Fibroblast of peridontal ligament (primary cell): Measurements from ENCODE around the gene LYSMD1.
A peak's percentile ranks its signal among the peaks of the same experiment; 100 is the strongest.

Source experiments
- DNase-seq: peaks from one replicate; pipeline ENCODE4 v3.0.0-alpha.2; 2010; ENCODE audit errors: extremely low read depth

Gene LYSMD1

DNA sequence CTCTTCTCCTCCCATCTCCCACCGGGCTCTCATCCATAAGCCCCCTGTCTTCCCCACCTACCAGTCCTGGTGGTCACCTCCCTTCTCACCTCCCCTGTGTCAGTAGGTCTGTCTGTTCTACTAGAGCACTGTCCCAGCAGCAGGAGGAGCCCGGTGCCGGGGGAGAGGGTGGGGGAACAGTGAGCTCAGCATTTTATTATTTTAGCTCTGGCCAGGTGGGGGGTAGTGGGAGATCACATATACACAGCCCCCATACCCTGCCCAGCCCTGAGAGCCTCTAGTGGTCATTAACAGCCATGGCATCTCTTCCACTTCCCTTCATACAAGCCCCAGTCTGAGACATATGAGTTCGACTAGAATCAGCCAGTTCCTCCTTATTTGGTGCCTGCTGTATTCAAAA, 10.2 kb upstream of the LYSMD1 start, which contains the start of gene TMOD4:
TMOD4 (minus strand) TSS at position 119 of the 400 bp plus-strand sequence. CDS start 1,106 bp downstream, outside the sequence.
- DNase-seq = peak; percentile 22

DNA sequence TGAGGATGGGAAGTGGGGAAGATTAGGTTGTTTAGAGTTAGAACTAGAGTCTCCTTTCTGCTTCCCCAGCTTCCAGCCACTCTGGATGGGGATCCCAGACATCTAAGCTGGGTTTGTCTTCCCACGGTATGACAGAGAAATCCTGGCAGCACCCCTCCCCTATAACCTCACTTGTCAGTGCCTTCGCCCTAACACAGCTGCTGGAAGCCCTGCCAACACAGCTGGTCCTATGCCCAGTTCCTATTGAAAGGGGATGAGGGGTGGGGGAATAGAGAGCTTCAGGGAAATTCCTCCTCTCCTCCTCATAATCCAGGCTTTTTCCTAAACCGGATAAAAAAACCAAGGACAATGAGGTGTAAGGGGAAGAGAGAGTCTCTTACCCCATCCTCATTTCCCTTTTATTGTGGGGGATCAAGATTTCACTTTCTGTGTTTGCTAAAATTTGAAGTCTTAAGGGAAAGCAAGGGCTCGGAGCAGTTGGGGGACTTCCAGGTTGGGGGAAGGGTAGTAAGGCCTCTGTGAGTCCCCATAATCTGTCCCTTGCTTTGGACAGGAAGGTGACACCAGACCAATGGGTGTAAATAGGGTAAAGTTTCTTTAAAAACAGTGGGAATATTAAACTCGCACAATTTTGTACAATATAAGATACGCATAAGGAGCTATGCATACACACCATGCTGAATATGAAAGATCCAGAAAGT, 9.5 kb upstream of the LYSMD1 start:
- DNase-seq = peak; percentile 71

DNA sequence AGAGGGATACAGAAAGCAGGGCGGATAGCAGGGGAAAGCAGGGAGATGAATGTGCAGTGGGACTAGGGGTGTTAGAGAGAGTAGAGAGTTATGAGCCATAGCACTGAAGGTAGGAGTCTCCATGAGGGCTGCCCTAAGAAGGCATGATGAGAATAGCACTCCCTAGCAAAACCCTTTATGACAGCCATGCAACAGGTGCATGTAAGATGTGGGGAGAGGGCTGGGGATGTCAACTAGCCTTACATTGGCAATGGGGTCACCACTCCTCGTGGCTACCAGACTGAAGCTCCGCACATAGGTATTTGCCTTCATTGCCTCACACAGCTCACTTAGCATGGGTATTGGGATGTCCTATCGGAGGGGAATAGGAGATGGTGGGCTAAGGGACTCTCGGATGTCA, 5.5 kb upstream of the LYSMD1 start:
- DNase-seq = no peak

DNA sequence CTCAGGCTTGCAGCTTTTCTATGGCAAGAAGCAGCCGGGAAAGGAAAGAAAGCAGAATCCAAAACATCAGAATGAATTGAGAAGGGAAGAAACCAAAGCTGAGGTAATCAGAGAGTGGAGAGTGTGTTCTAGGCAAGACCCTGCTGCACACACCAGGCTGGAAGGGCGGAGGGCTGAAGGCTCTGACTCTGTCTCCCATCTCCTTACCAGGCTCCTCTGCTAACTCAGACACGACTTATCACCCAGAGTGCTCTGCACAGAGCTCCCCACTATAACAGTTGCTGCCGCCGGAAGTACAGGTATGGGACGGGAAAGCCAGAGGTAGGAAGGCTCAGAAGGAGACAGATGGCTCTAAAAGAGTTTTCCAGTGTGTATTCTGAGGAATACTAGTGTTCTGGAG, 1.4 kb upstream of the LYSMD1 start:
- no peak for DNase-seq

DNA sequence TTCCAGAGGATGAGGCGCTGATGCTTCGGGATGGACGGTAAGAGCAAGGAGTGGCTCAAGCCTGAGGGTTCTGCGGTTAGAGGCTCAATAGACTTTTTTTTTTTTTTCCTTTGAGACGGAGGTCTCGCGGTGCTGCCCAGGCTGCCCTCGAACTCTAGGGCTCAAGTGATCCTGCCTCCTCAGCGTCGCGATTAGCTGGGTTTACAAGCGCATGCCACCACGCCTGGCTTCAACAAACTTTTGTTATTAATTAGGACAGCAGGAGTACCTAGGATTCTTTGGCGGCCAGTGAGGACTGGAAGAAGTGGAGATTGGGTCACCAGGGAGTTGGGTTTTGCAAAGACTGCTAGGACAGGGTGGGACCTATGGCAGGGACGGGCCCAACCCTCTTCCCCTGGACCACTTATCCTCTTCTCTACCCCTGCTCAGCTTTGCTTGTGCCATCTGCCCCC, 829 bp upstream of the LYSMD1 start:
- peak; percentile 71 for DNase-seq

DNA sequence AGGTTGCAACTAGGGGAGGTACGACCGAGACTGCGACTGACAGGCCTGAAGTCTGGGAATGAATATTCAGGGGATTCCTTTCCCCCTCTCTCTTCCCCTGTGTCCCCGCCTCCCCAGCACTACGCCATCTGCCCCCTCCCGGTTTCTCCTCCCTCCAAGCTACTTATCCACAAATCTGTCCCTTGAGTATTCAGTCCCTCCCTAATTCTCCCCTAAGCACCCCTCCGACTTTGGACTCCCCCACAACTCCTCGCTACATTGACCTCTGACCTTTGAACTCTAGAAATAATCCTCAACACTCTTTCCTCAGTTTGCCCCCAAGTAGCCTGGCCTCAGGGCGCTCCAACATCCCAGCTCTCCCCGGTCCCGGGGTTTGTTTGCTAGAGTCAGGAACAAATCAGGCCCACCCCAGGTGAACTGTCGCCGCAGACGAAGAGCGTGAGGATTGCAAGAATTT, 393 bp downstream of the LYSMD1 start:
- peak; percentile 63 for DNase-seq

DNA sequence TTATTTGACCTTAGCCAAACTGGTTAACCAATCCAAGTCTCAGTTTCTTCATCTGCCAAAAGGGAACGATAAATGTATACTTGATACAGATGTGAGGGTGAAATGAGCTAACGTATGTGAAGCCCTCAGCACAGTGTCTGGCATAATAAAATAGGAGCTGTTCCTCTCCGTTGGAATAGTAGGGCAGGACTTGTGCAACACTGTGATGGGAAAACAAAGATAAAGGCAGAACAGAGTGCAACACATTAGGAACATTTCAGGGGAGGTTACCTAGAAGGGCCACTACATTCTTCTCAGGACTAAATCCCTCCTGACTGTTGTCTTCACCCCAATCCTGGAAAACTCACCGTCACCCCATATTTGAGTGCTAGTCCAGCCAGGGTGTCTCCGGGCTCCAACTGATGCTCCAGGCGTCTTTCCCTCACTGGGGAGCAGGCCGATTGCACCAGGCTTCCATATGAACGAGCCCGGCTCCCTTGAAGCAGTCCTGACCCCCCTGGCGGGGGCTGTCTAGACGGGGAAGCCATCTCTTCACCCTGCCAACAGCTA, 896 bp downstream of the LYSMD1 start:
- DNase-seq = peak; percentile 29

DNA sequence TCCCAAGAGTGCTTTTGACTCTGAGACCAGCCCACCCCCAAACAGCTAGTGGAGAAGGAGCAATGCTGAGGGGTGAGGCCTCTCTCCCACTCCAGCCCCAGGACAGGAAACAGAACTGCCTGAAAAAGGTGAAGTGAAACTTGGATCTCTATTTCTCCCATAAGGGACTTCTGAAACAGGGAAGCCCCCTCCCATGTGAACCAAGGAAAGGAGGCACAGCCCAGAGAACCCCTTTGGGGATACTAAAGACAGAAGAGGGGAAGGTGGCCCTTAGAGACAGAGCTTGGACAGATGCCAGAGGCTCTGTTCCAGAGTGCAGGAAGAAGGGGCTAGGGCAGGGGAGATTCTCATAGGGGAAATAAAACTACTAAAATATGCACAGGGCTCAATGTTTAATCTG, 6.3 kb downstream of the LYSMD1 start:
- DNase-seq = no peak

DNA sequence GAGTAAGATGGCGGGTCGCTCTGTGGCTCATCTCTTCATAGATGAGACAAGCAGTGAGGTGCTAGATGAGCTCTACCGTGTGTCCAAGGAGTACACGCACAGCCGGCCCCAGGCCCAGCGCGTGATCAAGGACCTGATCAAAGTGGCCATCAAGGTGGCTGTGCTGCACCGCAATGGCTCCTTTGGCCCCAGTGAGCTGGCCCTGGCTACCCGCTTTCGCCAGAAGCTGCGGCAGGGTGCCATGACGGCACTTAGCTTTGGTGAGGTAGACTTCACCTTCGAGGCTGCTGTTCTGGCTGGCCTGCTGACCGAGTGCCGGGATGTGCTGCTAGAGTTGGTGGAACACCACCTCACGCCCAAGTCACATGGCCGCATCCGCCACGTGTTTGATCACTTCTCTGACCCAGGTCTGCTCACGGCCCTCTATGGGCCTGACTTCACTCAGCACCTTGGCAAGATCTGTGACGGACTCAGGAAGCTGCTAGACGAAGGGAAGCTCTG, 6.9 kb downstream of the LYSMD1 start:
- DNase-seq = no peak

DNA sequence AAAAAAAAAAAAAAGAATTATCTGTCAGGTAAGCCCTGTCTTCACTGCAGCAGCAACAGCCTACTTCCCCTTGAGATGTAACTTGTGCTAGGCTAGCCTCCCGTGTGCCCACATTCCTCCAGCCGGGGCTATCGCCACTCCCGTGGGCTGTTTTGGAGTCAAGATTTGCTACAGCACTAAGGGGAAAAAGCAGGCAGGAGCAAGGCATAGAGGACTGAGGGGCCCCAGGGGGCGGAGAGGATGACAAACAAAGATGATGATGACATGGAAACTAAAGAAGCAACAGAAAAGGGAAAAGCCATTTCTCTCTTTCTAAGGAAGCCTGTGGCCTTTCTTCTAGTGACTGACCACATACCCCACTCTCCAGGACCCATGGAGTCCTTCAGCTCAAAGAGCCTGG, 7.4 kb downstream of the LYSMD1 start:
- no peak for DNase-seq

DNA sequence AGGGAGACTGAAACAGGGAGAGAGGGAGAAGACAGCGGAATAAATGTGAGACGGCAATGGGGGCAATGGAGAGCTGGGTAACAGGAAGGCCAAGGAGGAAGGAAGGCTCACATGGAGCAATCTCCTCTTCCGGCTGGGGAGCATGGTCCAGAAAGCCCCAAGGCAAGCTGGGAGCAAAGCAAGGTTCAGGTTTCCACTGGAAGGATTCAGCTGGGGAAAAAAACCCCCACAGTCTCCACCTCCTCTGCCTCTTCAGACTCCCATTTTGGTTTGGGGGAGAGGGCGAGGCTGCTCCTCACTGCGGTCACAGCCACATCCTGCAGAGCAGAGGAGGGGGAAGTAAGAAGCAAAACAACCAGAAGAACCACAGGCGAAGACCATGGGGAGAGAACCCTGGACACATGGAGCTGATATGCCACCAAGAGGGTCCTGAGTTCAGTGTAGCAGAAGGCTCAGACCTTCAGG, 8.6 kb downstream of the LYSMD1 start:
- DNase-seq = no peak

DNA sequence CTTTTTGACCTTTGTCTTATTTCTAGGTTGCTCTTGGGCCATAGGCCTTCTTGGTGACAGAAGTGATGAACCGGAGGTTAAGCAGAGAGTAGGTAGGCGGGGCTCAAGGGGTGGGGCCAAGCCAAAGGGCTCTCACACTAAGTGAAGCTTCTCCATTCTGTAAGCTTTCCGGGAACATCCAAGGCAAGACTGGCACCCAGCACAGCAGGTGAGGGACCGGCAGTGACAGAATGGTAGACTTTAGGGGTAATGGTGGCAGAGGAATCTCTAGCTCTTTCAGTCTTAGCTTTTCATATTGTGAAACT, 9.2 kb downstream of the LYSMD1 start, which contains the start of gene TNFAIP8L2:
TNFAIP8L2 (plus strand) TSS at position 135 of the 305 bp plus-strand sequence. CDS start 2,049 bp downstream, outside the sequence.
- DNase-seq = no peak

DNA sequence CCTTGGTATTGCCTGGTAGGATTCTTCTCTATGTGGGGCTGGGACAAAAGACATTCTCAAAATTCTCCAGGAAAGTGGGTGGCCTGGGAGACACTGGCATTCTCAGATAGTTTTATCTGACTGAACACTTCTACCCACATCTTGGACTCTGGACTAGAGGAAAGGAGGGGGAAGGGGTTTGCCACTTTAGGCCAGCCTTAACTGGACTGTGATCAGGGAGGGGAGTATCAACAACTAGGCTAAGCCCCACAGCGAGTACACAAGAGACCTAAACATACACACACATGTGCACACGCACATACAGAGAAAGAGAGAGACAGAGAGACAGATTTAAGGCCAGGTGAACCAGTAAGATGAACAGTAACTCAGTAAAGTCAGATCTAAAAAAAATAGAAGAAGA, 18.0 kb downstream of the LYSMD1 start:
- no peak for DNase-seq

DNA sequence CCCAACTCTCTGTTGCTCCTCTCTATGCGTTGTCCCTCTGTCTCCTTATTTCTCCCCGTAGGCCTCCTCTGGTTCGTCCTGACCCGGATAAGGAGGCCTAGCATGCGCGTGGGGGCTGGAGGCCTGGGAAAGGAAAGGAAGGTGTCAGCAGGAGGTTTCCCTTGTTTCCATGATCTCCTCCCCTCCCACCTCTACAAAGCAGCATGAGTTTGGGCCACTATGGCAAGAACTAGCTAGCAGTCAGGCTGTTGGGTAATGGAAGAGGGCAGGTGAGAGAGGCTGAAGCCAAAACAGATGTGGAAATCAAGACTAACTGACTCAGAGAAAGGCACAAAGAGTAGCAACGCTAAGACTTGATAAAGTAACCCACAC, 18.6 kb downstream of the LYSMD1 start:
- no peak for DNase-seq

DNA sequence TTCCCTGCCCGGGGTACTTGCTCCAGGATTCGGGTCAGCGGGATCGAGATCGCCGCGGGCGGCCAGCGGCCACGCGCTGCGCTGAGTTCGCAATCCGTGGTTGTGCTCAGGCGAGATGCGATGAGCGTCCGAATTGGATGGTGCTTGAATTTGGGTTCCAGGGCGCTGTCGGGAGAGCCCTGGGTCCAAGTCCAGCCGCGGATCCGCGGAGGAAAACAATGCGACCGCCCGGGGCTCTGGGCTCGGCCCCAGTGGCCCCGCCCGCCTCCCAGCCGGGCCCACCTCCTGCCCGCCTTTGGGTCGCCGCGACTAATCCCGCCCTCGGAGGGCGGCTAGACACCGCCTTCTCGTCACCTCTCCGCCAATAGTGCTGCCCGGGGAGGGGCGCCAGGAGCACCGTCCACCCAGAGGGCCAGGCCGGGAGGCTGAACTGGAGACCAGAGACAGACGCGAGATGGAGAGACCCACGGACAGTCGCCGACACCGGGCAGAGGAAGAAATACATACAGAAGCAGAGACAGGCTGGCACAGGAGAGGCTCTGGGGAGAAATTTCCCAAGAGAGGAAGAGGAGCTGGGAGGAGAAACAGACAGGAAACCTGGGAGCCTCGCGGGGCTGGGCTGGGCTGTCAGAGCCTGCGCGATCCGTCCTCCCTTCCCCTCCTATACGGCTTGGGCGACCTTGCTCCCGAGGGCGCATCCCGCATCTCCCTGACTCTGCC, 19.1 kb downstream of the LYSMD1 start, which contains the start of gene SEMA6C:
SEMA6C (minus strand) TSS at position 220 of the 720 bp plus-strand sequence. CDS start 4,010 bp downstream, outside the sequence.
- DNase-seq = peak; percentile 81

DNA sequence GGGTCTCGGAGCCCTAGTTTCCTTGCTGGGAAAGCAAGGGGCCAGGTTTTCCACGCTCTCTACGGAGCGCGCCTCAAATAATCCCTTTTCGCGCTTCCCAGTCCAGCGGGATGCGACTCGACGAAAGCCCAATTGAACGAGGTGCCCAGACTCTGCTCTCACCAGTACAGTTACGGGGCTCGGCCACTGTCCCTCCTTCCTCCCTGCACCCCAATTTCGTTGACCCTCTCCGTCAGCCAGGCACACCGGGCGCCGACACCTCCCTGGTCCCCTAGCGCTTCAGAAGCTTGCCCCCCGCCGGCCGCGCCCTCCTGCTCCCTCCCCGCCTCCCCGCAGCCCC, 19.7 kb downstream of the LYSMD1 start:
- DNase-seq = no peak

DNA sequence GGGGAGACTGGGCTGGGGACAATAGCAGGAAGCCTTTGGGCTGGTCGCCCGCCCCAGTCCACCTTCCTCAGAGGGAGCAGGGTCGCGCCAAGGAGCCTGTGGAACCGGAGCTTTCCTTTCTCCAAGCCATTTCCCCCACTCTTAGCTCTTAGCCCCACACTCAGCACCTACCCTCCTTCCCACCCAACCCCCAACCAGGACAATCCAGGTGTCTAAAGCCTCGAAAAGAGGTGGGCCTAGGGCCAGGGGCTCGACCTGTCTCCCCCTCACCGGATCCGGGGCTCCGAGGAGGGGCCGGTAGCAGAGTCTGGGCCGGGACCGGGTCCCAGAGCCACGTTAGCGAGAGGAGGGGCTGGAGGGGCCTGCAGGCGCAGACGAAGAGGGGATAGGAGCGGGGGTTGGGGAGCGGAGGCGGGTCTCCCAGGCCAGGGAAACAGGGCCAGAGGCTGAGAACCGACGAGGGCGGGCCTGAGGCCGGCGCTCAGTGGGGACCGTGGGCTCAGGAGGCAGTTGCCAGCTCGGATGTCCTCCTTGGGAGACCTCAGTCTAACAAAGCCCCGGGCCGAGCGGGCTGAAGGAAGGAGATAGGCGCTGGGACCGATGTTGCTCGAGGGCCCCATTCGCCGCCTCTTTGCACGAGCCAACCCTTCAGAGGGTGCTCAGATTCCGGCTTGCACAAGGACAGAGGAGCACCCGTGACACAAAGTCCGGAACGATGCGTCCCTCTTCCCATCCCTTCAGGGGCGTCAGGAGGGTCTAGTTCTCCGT, 20.2 kb downstream of the LYSMD1 start:
- peak; percentile 9 for DNase-seq

DNA sequence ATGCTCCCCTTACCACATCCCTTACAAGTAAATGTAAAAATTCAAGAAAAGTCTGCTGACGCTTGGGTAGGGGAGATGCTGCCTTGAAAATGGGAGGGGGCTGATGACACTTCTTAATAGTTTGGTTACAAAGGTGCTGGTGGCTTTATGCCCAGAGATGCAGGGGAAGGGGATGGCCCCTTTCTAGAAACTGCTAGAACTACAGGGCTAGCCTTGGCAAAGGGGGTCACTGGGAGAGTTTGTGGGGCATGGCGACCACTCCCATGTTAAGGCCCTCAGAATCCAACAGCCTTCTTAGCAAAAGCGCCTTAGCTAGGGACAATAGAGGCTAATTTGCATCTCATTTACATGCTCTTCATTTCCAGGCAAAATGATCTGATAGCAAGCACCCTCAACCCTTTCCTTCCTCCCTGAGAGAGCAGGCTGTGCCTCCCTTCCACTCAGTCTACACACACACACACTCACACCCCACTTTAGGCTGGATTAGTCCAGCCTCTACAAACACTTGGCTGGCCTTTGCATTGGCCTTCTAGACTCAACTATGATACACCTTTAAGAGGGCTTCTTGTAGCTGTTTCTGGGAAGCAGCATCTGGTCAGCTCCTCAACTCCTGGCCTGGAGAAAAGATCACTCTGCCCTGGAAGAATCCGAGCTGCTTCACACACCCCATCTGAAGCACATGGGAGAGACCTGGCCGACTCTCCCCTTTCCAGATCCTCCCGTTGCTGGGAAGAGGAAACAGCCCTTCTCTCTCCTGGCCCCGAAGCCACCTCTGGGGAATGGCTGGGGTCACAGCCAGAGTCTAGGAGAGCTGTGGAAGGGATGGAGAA, 21.0 kb downstream of the LYSMD1 start:
- DNase-seq = peak; percentile 8

DNA sequence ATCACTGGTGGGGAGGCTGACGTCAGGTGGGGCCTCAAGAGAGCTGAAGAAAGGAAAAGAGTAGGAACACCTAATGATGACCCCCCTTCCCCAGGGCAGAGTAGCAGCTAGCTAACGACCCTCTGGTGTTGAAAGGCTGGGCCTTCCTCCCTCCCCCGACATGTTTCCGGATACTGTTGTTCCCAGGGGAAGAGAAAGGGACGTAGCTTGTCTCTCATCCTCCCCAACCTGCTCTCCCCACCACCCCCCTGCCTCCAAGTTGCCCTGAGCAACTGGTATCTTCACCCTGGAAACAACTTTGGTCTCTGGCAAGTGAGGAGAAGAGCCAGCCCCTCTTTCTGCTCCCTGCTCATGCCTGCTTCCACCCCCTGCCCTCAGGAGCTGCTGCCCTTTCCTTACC, 21.7 kb downstream of the LYSMD1 start:
- DNase-seq = no peak

DNA sequence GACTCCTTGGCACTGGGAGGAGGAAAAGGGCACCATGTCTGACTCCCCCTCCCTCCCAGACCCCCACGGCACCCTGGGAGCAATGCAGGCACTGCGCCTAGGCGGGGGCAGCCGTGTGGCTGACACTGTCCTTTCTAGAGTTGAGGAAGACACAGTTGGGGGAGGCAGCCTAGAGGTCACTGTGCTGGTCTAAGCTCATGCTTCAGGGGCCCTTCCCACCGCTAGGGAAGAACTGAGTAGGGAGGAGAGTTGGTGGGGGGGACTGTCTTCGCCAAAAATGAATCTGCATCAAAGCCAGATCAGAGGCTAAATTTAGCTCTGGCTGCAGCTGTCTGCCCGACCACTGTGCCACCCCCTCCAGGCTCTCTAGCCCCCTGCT, 22.7 kb downstream of the LYSMD1 start:
- no peak for DNase-seq
